IMR-90 (cell line): ENCODE data around the gene VAT1L. TPM values are rescaled to one million over a fixed set of nuclear protein-coding genes. Genes with fewer than 3 reads are reported as not detected.

Experiments used
- ATAC-seq: fragments of 200-7000 bp; cut with Tn5 transposase; 2 replicates; pipeline ENCODE4 v1.9.1; 2020; ENCODE audit warnings: low read depth, mild to moderate bottlenecking, moderate library complexity
- BruUV-seq: library from RNA; stranded (reverse); fragments of 400-500 nt; replicated peaks from 2 replicates; lab custom pipeline; 2021; lab: Mats Ljungman, UMichigan
- CTCF ChIA-PET: fragments of 300-600 bp; formaldehyde crosslinking; extraction: SDS; loops from one replicate; lab custom pipeline; 2021; ENCODE audit warnings: antibody characterized with exemption; lab: Yijun Ruan, JAX
- POLR2A ChIA-PET: fragments of 300-600 bp; sonication (Branson Sonifier 250); formaldehyde crosslinking; loops from one replicate; lab custom pipeline; 2022; ENCODE audit warnings: antibody characterized with exemption; ENCODE audit not compliant: unreplicated experiment; lab: Charles Lee
- DNase-seq: peaks from one replicate; pipeline ENCODE4 v3.0.0; 2013
- H2AFZ ChIP-seq: replicated peaks from 2 replicates; pipeline ENCODE3; 2013; ENCODE audit warnings: low read length, mild to moderate bottlenecking; ENCODE audit not compliant: poor library complexity
- H2AK5ac ChIP-seq: 2 replicates; pipeline ENCODE4 v1.6.1; 2013; ENCODE audit warnings: low read depth, low read length, inconsistent platforms
- H2AK9ac ChIP-seq: replicated peaks from 2 replicates; pipeline ENCODE3; 2013; ENCODE audit warnings: mild to moderate bottlenecking, low read depth, low read length, moderate library complexity; ENCODE audit not compliant: poor library complexity
- H2BK120ac ChIP-seq: 2 replicates; pipeline ENCODE4 v1.6.1; 2013; ENCODE audit warnings: low read depth, low read length, inconsistent platforms
- H2BK15ac ChIP-seq: 3 replicates; pipeline ENCODE4 v1.6.1; 2013; ENCODE audit warnings: low read depth, low read length, inconsistent platforms
- H2BK20ac ChIP-seq: 2 replicates; pipeline ENCODE4 v1.6.1; 2013; ENCODE audit warnings: low read depth, mild to moderate bottlenecking, inconsistent platforms, low read length, moderate library complexity
- H2BK5ac ChIP-seq: 2 replicates; pipeline ENCODE4 v1.6.1; 2013; ENCODE audit warnings: mild to moderate bottlenecking, low read depth, low read length, inconsistent platforms; ENCODE audit not compliant: poor library complexity, severe bottlenecking
- H3K14ac ChIP-seq: replicated peaks from 2 replicates; pipeline ENCODE4 v1.6.1; 2013; ENCODE audit warnings: low read depth, low read length, inconsistent platforms
- H3K18ac ChIP-seq: 2 replicates; pipeline ENCODE4 v1.6.1; 2013; ENCODE audit warnings: low read depth, low read length, control low read depth
- H3K23ac ChIP-seq: 2 replicates; pipeline ENCODE4 v1.6.1; 2013; ENCODE audit warnings: low read depth, low read length, inconsistent platforms
- H3K27ac ChIP-seq: 2 replicates; pipeline ENCODE4 v1.5.1; 2013; ENCODE audit warnings: mild to moderate bottlenecking, control low read depth, low read length; ENCODE audit not compliant: insufficient read depth
- H3K27me3 ChIP-seq: 2 replicates; pipeline ENCODE4 v1.6.1; 2013; ENCODE audit warnings: low read length; ENCODE audit not compliant: control insufficient read depth, insufficient read depth
- H3K36me3 ChIP-seq: 2 replicates; pipeline ENCODE4 v1.6.1; 2013; ENCODE audit warnings: low read length, mixed read lengths; ENCODE audit not compliant: control insufficient read depth, insufficient read depth
- H3K4ac ChIP-seq: 2 replicates; pipeline ENCODE4 v1.6.1; 2013; ENCODE audit warnings: low read depth, low read length, inconsistent platforms
- H3K4me1 ChIP-seq: 2 replicates; pipeline ENCODE4 v1.6.1; 2013; ENCODE audit warnings: low read length, mixed read lengths; ENCODE audit not compliant: control insufficient read depth, insufficient read depth
- H3K4me2 ChIP-seq: 2 replicates; pipeline ENCODE4 v1.6.1; 2013; ENCODE audit warnings: low read depth, mild to moderate bottlenecking, control low read depth, low read length, moderate library complexity
- H3K4me3 ChIP-seq: 2 replicates; pipeline ENCODE4 v1.5.1; 2013; ENCODE audit warnings: low read depth, mild to moderate bottlenecking, control low read depth, low read length, moderate library complexity; ENCODE audit not compliant: insufficient read depth
- H3K56ac ChIP-seq: 2 replicates; pipeline ENCODE4 v1.6.1; 2013; ENCODE audit warnings: low read length, inconsistent platforms; ENCODE audit not compliant: insufficient read depth; ENCODE audit errors: extremely low read depth
- H3K79me1 ChIP-seq, 2 experiments: 2 replicates each; pipeline ENCODE4 v1.6.1; 2013; ENCODE audit warnings: low read length in 2 of 2, inconsistent platforms in 1 of 2, low read depth in 1 of 2
- H3K9ac ChIP-seq: 2 replicates; pipeline ENCODE4 v1.6.1; 2013; ENCODE audit warnings: low read depth, low read length, control low read depth
- H3K9me1 ChIP-seq: 2 replicates; pipeline ENCODE4 v1.6.1; 2013; ENCODE audit warnings: low read length, inconsistent platforms; ENCODE audit not compliant: insufficient read depth
- H3K9me3 ChIP-seq: 2 replicates; pipeline ENCODE4 v1.6.1; 2013; ENCODE audit warnings: low read length; ENCODE audit not compliant: control insufficient read depth, insufficient read depth
- H4K20me1 ChIP-seq: 2 replicates; pipeline ENCODE4 v1.6.1; 2013; ENCODE audit warnings: low read length, inconsistent platforms; ENCODE audit not compliant: insufficient read depth
- H4K5ac ChIP-seq: 2 replicates; pipeline ENCODE4 v1.6.1; 2013; ENCODE audit warnings: mild to moderate bottlenecking, low read depth, low read length, control low read depth
- H4K8ac ChIP-seq, 2 experiments: 2 replicates each; pipeline ENCODE4 v1.6.1; 2013; ENCODE audit warnings: low read depth in 2 of 2, low read length in 2 of 2, control low read depth in 1 of 2, inconsistent platforms in 1 of 2
- H4K91ac ChIP-seq: 2 replicates; pipeline ENCODE4 v1.6.1; 2013; ENCODE audit warnings: low read depth, low read length, inconsistent platforms; ENCODE audit not compliant: insufficient read depth
- BHLHE40 ChIP-seq: fragments of 150-350 bp; IDR thresholded peaks from 2 replicates; pipeline ENCODE4 v1.6.1; 2016; ENCODE audit warnings: mild to moderate bottlenecking, low read depth, low read length
- CEBPB ChIP-seq: IDR thresholded peaks from 2 replicates; pipeline ENCODE4 v1.6.1; 2012; ENCODE audit warnings: low read depth, low read length, improper control_type of control experiment
- CHD1 ChIP-seq: IDR thresholded peaks from 2 replicates; pipeline ENCODE4 v1.6.1; 2012; ENCODE audit warnings: low read depth, low read length, improper control_type of control experiment
- FOS ChIP-seq: fragments of 150-350 bp; IDR thresholded peaks from 2 replicates; pipeline ENCODE4 v1.6.1; 2016; ENCODE audit warnings: low read depth, low read length
- MAFK ChIP-seq: IDR thresholded peaks from 2 replicates; pipeline ENCODE4 v1.6.1; 2012; ENCODE audit warnings: low read depth, low read length, improper control_type of control experiment
- MAZ ChIP-seq: IDR thresholded peaks from 2 replicates; pipeline ENCODE4 v1.6.1; 2012; ENCODE audit warnings: low read depth, mild to moderate bottlenecking, low read length, improper control_type of control experiment, moderate library complexity, borderline replicate concordance
- MXI1 ChIP-seq: IDR thresholded peaks from 2 replicates; pipeline ENCODE4 v1.6.1; 2012; ENCODE audit warnings: low read depth, mild to moderate bottlenecking, low read length, moderate library complexity, borderline replicate concordance
- NFE2L2 ChIP-seq: fragments of 150-350 bp; IDR thresholded peaks from 2 replicates; pipeline ENCODE4 v1.6.1; 2016; ENCODE audit warnings: low read depth, mild to moderate bottlenecking, low read length
- POLR2A ChIP-seq: IDR thresholded peaks from 2 replicates; pipeline ENCODE4 v1.6.1; 2012; ENCODE audit warnings: mild to moderate bottlenecking, low read depth, low read length
- RAD21 ChIP-seq: IDR thresholded peaks from 2 replicates; pipeline ENCODE4 v1.6.1; 2012; ENCODE audit warnings: low read length, improper control_type of control experiment
- RCOR1 ChIP-seq: IDR thresholded peaks from 2 replicates; pipeline ENCODE4 v1.6.1; 2012; ENCODE audit warnings: mild to moderate bottlenecking, low read length, improper control_type of control experiment; ENCODE audit not compliant: insufficient replicate concordance
- RFX5 ChIP-seq: IDR thresholded peaks from 2 replicates; pipeline ENCODE4 v1.8.0; 2012; ENCODE audit warnings: low read depth, mild to moderate bottlenecking, low read length, moderate library complexity
- SMC3 ChIP-seq: fragments of 150-350 bp; IDR thresholded peaks from 2 replicates; pipeline ENCODE4 v1.6.1; 2016; ENCODE audit warnings: low read depth, mild to moderate bottlenecking, antibody characterized with exemption, low read length, moderate library complexity
- USF2 ChIP-seq: fragments of 150-350 bp; IDR thresholded peaks from 2 replicates; pipeline ENCODE4 v1.6.1; 2017; ENCODE audit warnings: mild to moderate bottlenecking, antibody characterized with exemption, low read length, low read depth
- WGBS, 2 experiments: methylation state at CpG; one replicate each; pipeline versions ENCODE4 v1.1.5 to v1.1.7; 2013; ENCODE audit warnings: missing lambda C conversion rate in 2 of 2; ENCODE audit not compliant: insufficient read length in 1 of 2; ENCODE audit errors: extremely low coverage in 2 of 2; 5-methylcytosine and 5-hydroxymethylcytosine counted together
- dilution Hi-C: fragments of 300-500 bp; cut with HindIII; formaldehyde crosslinking; loops from one replicate; pipeline ENCODE4 v1.14.3; 2018; ENCODE audit warnings: low sequenced_read_pairs; ENCODE audit not compliant: unreplicated experiment
- in situ Hi-C: fragments of 300-500 bp; cut with MboI; formaldehyde crosslinking; loops from 3 replicates; pipeline ENCODE4 v1.14.3; 2019; ENCODE audit warnings: low sequenced_read_pairs, inconsistent platforms, mixed read lengths
- intact Hi-C: fragments of 100-400 bp; cut with micrococcal nuclease; formaldehyde crosslinking; loops from 2 replicates; pipeline ENCODE4 v1.10.0; 2022
- polyA plus RNA-seq, 3 experiments: library from polyadenylated mRNA; depleted of rRNA; stranded (reverse); fragments of >200 nt; gene quantifications; 2 replicates each; pipeline ENCODE4 v1.2.3, GENCODE V29; 2012; ENCODE audit warnings: low replicate concordance in 1 of 3
- total RNA-seq: library from RNA; depleted of rRNA; stranded (reverse); fragments of >200 nt; gene quantifications from 2 replicates; pipeline ENCODE4 v1.2.3, GENCODE V29; 2012
- TF ChIP-seq, protein P1 (sequence below): fragments of 150-350 bp; IDR thresholded peaks from 2 replicates; pipeline ENCODE4 v1.6.1; 2016; ENCODE audit warnings: low read depth, mild to moderate bottlenecking, low read length, moderate library complexity, borderline replicate concordance
- TF ChIP-seq, protein P2 (sequence below): conservative IDR thresholded peaks from 2 replicates; pipeline ENCODE4 v1.5.1; 2012; ENCODE audit warnings: mild to moderate bottlenecking, low read depth, low read length, improper control_type of control experiment

Gene VAT1L
- total and polyA plus RNA-seq, 2 of the 4 experiments (the other 2 are of a cell fraction) = 15.4 to 18.5 TPM

DNA sequence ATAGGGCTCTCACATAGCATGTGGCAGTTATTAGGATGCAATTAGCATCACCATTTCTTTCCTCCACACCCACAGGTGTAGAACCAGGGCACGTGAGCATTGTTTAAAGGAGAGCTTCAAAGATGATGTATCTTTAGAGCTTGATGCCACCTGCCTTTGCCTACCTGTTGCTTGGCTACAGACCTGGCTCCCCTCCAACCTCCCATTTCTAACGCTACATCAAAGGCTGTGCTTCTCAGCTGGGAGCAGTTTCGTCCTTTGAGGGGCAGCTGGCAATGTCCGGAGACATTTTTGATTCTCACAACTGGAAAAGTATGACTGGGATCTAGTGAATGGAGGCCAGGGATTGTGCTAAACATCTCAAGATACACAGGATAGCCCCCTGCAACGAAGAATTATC, 155.4 kb downstream of the VAT1L start:
- DNase-seq (no peak), ATAC-seq (no peak)
- in situ Hi-C loops (no loop called here), dilution Hi-C loops (no loop called here), intact Hi-C loops (no loop called here)
- Histone ChIP-seq H4K8ac (no peak overlapping the region), H3K23ac (no peak overlapping the region), H2AK9ac (no peak overlapping the region), H2AFZ (no peak overlapping the region), H3K9me1 (peaks cover 2% of the 10 kb centered on the region; the same call in 1 of the 2 replicates), H3K4ac (no peak overlapping the region), H3K27ac (no peak overlapping the region), H2BK20ac (no peak overlapping the region), H3K14ac (no peak overlapping the region), H2AK5ac (no peak overlapping the region), H3K4me2 (no peak overlapping the region), H4K20me1 (no peaks in the 10 kb centered on the region), H4K5ac (no peak overlapping the region), H3K18ac (no peak overlapping the region), H3K36me3 (no peaks in the 10 kb centered on the region), H2BK15ac (no peak overlapping the region), H3K56ac (no peak overlapping the region), H2BK5ac (no peak overlapping the region), H3K27me3 (no peaks in the 10 kb centered on the region), H4K91ac (no peak overlapping the region), H3K79me1 (no peaks in the 10 kb centered on the region), H2BK120ac (no peak overlapping the region), H3K4me3 (no peak overlapping the region), H3K9me3 (no peaks in the 10 kb centered on the region), H3K4me1 (no peaks in the 10 kb centered on the region), H3K9ac (no peak overlapping the region)
- CTCF ChIA-PET = interaction anchor here (0.6 kb wide), 1 partner anchor 11 kb away, joined by 3 read pairs; no protein-coding TSS in a partner anchor
- WGBS, 2 experiments = no CpG with 5 or more reads among the region's 5 CpGs
- POLR2A ChIA-PET = no interaction called here
- no peak for TF ChIP-seq MAFK
- TF ChIP-seq POLR2A = no peak
- TF ChIP-seq BHLHE40 = no peak
- no peak for TF ChIP-seq MAZ
- no peak for TF ChIP-seq FOS
- TF ChIP-seq NFE2L2 = no peak
- no peak for TF ChIP-seq CHD1
- TF ChIP-seq MXI1 = no peak
- no peak for TF ChIP-seq RFX5
- TF ChIP-seq, protein P1, sequence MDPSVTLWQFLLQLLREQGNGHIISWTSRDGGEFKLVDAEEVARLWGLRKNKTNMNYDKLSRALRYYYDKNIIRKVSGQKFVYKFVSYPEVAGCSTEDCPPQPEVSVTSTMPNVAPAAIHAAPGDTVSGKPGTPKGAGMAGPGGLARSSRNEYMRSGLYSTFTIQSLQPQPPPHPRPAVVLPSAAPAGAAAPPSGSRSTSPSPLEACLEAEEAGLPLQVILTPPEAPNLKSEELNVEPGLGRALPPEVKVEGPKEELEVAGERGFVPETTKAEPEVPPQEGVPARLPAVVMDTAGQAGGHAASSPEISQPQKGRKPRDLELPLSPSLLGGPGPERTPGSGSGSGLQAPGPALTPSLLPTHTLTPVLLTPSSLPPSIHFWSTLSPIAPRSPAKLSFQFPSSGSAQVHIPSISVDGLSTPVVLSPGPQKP = no peak
- no peak for TF ChIP-seq RCOR1
- TF ChIP-seq, protein P2, sequence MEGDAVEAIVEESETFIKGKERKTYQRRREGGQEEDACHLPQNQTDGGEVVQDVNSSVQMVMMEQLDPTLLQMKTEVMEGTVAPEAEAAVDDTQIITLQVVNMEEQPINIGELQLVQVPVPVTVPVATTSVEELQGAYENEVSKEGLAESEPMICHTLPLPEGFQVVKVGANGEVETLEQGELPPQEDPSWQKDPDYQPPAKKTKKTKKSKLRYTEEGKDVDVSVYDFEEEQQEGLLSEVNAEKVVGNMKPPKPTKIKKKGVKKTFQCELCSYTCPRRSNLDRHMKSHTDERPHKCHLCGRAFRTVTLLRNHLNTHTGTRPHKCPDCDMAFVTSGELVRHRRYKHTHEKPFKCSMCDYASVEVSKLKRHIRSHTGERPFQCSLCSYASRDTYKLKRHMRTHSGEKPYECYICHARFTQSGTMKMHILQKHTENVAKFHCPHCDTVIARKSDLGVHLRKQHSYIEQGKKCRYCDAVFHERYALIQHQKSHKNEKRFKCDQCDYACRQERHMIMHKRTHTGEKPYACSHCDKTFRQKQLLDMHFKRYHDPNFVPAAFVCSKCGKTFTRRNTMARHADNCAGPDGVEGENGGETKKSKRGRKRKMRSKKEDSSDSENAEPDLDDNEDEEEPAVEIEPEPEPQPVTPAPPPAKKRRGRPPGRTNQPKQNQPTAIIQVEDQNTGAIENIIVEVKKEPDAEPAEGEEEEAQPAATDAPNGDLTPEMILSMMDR = no peak
- TF ChIP-seq USF2 = no peak
- TF ChIP-seq SMC3 = no peak
- no peak for TF ChIP-seq CEBPB
- TF ChIP-seq RAD21 = no peak
- BruUV-seq = no TSS peak
